IPS DF 4.7 (cell line): ENCODE results near the gene TENT5A.

Source experiments
- DNase-seq: peaks from one replicate; pipeline ENCODE4 v3.0.0-alpha.2; 2013; ENCODE audit warnings: low spot score; ENCODE audit errors: extremely low read depth

The TENT5A gene

GRCh38 chr6:81718126-81718525 is 34.4 kb downstream of the TENT5A start:
- DNase-seq: no peak

- no peak for DNase-seq
Observed at GRCh38 chr6:81714684-81715083, 37.8 kb downstream of the TENT5A start.

GRCh38 chr6:81713205-81713604 is 39.3 kb downstream of the TENT5A start:
- DNase-seq: no peak

GRCh38 chr6:81708113-81708699 is 44.3 kb downstream of the TENT5A start:
- DNase-seq: peak; percentile 44

- no peak for DNase-seq
Observed at GRCh38 chr6:81704700-81705099, 47.8 kb downstream of the TENT5A start.

GRCh38 chr6:81700414-81700813 is 52.1 kb downstream of the TENT5A start:
- no peak for DNase-seq

- no peak for DNase-seq
Observed at GRCh38 chr6:81697559-81697958, 54.9 kb downstream of the TENT5A start.

- no peak for DNase-seq
Observed at GRCh38 chr6:81696524-81696923, 56.0 kb downstream of the TENT5A start.
